ENCODE results near the gene DAGLA. TPM values are rescaled to one million over a fixed set of nuclear protein-coding genes. Genes with fewer than 3 reads are reported as not detected.

DAGLA gene
- total RNA-seq, 1 donor from 2014 or later, result 21.0 TPM

DNA sequence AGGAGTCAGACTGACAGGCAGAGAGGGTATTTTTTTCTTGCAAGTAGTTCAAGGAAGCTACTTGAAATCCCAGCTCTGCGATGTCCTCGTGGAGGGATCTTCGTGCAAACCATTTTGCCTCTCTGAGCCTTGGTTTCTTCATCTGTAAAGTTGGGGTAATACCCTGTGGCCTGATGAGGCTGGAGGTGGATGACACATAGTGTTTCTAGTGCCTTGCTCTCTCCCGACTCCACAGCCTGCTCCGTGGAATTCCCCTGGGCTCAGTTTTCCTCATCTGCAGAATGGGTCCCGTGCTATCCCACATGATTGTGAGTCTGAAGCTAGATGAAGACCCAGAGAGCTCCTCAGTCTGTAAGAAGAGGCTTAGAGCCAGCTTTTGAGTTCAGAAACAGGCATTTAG lies 32.7 kb downstream of the DAGLA start:
- no peak for DNase-seq (ENCODE audit: low read depth, low spot score)
- H3K4me1 Mint-ChIP-seq, result peaks cover 70% of the 10 kb centered on the region
- H3K36me3 Mint-ChIP-seq (ENCODE audit: low read depth), result no peaks in the 10 kb centered on the region
- no peaks in the 10 kb centered on the region for H3K27me3 Mint-ChIP-seq (ENCODE audit: low read depth)
- no peak overlapping the region for H3K27ac Mint-ChIP-seq (ENCODE audit: unreplicated experiment)
- TF ChIP-seq CTCF (conservative IDR thresholded peaks at IDR 0.05), result no peak
- H3K9me3 Mint-ChIP-seq, result no peaks in the 10 kb centered on the region
- H3K4me3 Mint-ChIP-seq, result no peak overlapping the region

DNA sequence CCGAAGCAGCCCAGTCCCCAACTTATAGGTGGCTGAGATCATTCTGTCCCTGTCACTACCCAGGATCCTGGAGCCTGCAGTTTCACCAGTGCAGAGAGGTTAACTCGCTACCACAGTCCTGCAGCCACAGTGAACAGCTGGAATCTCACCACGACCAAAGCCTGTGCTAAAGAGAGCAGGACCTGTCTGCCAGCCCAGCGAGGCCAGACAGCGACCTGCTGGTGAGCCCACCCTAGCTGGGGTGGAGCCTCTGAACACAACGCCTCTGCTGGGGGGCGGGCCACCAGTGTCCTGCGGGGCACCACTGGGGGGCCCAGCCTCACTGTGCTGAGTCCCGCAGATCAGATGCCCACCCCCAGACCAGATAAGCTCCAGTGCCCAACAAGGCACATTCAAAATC lies 33.3 kb downstream of the DAGLA start:
- H3K27me3 Mint-ChIP-seq (ENCODE audit: low read depth), result no peaks in the 10 kb centered on the region
- peaks cover 76% of the 10 kb centered on the region for H3K4me1 Mint-ChIP-seq
- TF ChIP-seq CTCF (conservative IDR thresholded peaks at IDR 0.05), result no peak
- H3K27ac Mint-ChIP-seq (ENCODE audit: unreplicated experiment), result peak overlapping the region; percentile 27
- DNase-seq (ENCODE audit: low read depth, low spot score), result no peak
- no peak overlapping the region for H3K4me3 Mint-ChIP-seq
- H3K36me3 Mint-ChIP-seq (ENCODE audit: low read depth), result no peaks in the 10 kb centered on the region
- no peaks in the 10 kb centered on the region for H3K9me3 Mint-ChIP-seq

DNA sequence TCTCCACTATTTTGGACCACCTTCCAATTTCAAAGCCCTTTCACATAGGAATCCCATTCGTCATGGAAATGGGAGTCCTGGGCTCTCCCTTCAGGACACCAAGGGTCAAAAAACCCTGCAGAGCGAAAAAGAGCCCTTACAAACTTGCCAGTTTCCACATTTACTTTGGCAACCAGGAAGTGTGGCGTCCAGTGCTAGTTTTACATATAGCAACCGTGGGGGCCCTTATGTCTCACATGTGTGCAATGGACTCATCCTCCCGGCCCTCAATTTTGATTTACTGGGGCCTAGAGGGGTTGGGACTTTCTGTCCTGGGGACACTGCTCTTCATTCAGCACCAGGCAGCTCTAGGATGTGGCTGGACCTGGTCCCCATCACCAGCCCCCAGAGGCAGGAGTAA lies 33.7 kb downstream of the DAGLA start:
- TF ChIP-seq CTCF (conservative IDR thresholded peaks at IDR 0.05), result no peak
- H3K4me3 Mint-ChIP-seq, result no peak overlapping the region
- H3K9me3 Mint-ChIP-seq, result no peaks in the 10 kb centered on the region
- no peaks in the 10 kb centered on the region for H3K27me3 Mint-ChIP-seq (ENCODE audit: low read depth)
- peak overlapping the region; percentile 8 for H3K27ac Mint-ChIP-seq (ENCODE audit: unreplicated experiment)
- H3K36me3 Mint-ChIP-seq (ENCODE audit: low read depth), result no peaks in the 10 kb centered on the region
- H3K4me1 Mint-ChIP-seq, result peaks cover 79% of the 10 kb centered on the region
- DNase-seq (ENCODE audit: low read depth, low spot score), result no peak

- DNase-seq (ENCODE audit: low read depth, low spot score), result no peak
- Mint-ChIP-seq H3K9me3 (no peaks in the 10 kb centered on the region), H3K4me1 (peaks cover 82% of the 10 kb centered on the region), H3K27ac (ENCODE audit: unreplicated experiment) (peak overlapping the region; percentile 8), H3K36me3 (ENCODE audit: low read depth) (no peaks in the 10 kb centered on the region), H3K27me3 (ENCODE audit: low read depth) (no peaks in the 10 kb centered on the region), H3K4me3 (peak overlapping the region; percentile 4)
- TF ChIP-seq CTCF (conservative IDR thresholded peaks at IDR 0.05), result no peak
These were observed 34.1 kb downstream of the DAGLA start for GRCh38 chr11:61714316-61714715.

GRCh38 chr11:61714916-61715315 lies 34.7 kb downstream of the DAGLA start:
- no peak for TF ChIP-seq CTCF (conservative IDR thresholded peaks at IDR 0.05)
- no peaks in the 10 kb centered on the region for H3K9me3 Mint-ChIP-seq
- DNase-seq (ENCODE audit: low read depth, low spot score), result no peak
- H3K27ac Mint-ChIP-seq (ENCODE audit: unreplicated experiment), result peak overlapping the region; percentile 57
- H3K36me3 Mint-ChIP-seq (ENCODE audit: low read depth), result no peaks in the 10 kb centered on the region
- H3K4me3 Mint-ChIP-seq, result peak overlapping the region; percentile 4
- H3K4me1 Mint-ChIP-seq, result peaks cover 86% of the 10 kb centered on the region
- H3K27me3 Mint-ChIP-seq (ENCODE audit: low read depth), result no peaks in the 10 kb centered on the region

- Mint-ChIP-seq H3K27ac (ENCODE audit: unreplicated experiment) (peak overlapping the region; percentile 94), H3K36me3 (ENCODE audit: low read depth) (no peaks in the 10 kb centered on the region), H3K27me3 (ENCODE audit: low read depth) (no peaks in the 10 kb centered on the region), H3K9me3 (no peaks in the 10 kb centered on the region), H3K4me3 (peak overlapping the region; percentile 88), H3K4me1 (peaks cover 79% of the 10 kb centered on the region)
- DNase-seq (ENCODE audit: low read depth, low spot score), result no peak
- no peak for TF ChIP-seq CTCF (conservative IDR thresholded peaks at IDR 0.05)
These were observed 35.7 kb downstream of the DAGLA start for GRCh38 chr11:61715867-61716266.
